AG09309 (cell line): ENCODE data around the gene OSBPL3.

Source experiments
- DNase-seq: peaks from one replicate; pipeline ENCODE4 v3.0.0-alpha.2; 2010; ENCODE audit warnings: low read depth
- H3K4me3 ChIP-seq: 2 replicates; pipeline ENCODE4 v1.5.1; 2011; ENCODE audit warnings: mild to moderate bottlenecking, low read depth, low read length, moderate library complexity; ENCODE audit not compliant: control insufficient read depth
- TF ChIP-seq, protein P1 (sequence below): IDR thresholded peaks from 2 replicates; pipeline ENCODE4 v1.5.1; 2011; ENCODE audit warnings: mild to moderate bottlenecking, low read depth, low read length, inconsistent platforms; ENCODE audit not compliant: insufficient read depth, control insufficient read depth; ENCODE audit errors: missing control alignments

Gene OSBPL3

GRCh38 chr7:24764972-24765744, 214.8 kb downstream of the OSBPL3 start:
- H3K4me3 ChIP-seq, result no peak overlapping the region
- TF ChIP-seq, protein P1, sequence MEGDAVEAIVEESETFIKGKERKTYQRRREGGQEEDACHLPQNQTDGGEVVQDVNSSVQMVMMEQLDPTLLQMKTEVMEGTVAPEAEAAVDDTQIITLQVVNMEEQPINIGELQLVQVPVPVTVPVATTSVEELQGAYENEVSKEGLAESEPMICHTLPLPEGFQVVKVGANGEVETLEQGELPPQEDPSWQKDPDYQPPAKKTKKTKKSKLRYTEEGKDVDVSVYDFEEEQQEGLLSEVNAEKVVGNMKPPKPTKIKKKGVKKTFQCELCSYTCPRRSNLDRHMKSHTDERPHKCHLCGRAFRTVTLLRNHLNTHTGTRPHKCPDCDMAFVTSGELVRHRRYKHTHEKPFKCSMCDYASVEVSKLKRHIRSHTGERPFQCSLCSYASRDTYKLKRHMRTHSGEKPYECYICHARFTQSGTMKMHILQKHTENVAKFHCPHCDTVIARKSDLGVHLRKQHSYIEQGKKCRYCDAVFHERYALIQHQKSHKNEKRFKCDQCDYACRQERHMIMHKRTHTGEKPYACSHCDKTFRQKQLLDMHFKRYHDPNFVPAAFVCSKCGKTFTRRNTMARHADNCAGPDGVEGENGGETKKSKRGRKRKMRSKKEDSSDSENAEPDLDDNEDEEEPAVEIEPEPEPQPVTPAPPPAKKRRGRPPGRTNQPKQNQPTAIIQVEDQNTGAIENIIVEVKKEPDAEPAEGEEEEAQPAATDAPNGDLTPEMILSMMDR, result no peak
- DNase-seq, result no peak

DNA sequence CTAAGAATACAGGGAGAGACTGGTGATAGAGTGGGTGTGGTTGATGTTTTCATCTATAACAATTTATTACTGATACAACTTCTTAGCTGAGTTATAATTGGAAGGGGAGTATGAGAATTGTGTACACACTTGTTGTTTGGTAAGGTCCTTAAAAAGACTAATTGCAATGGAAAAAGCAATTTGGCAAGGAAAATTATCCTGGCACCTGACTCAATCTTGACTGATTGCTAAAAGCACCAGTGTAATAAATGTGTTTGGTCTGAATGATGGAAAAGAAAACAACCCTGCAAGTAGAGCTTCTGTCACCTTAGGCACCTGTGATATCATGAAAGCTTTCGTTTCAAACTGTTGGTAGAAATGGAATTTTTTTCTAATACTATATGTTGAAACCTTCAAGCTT, 216.0 kb downstream of the OSBPL3 start:
- no peak for DNase-seq
- TF ChIP-seq, protein P1, result no peak
- H3K4me3 ChIP-seq, result no peak overlapping the region

GRCh38 chr7:24763303-24763901, 216.6 kb downstream of the OSBPL3 start:
- no peak for DNase-seq
- H3K4me3 ChIP-seq, result no peak overlapping the region
- TF ChIP-seq, protein P1, result no peak

DNA sequence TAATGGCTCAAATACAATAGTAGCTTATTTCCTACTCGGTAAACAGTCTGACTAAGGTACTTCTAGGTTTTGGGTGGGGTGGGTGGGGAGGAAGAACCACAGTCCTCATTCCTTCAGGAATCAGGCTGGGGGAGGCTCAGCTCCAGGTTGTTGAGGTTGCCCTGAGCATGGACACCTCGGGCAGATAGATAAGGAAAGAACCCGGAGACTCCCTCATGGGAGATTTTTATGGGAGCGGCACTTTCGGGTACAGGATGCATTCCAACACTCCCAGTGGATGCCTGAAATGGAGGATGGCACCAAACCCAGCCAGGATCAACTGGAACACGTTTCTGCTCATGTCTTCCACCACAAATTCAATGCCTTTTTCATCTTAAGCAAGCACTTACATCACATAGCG, 217.2 kb downstream of the OSBPL3 start:
- TF ChIP-seq, protein P1, result no peak
- no peak overlapping the region for H3K4me3 ChIP-seq
- no peak for DNase-seq

GRCh38 chr7:24760968-24761367, 219.0 kb downstream of the OSBPL3 start:
- no peak for DNase-seq
- H3K4me3 ChIP-seq, result no peak overlapping the region
- TF ChIP-seq, protein P1, result no peak

DNA sequence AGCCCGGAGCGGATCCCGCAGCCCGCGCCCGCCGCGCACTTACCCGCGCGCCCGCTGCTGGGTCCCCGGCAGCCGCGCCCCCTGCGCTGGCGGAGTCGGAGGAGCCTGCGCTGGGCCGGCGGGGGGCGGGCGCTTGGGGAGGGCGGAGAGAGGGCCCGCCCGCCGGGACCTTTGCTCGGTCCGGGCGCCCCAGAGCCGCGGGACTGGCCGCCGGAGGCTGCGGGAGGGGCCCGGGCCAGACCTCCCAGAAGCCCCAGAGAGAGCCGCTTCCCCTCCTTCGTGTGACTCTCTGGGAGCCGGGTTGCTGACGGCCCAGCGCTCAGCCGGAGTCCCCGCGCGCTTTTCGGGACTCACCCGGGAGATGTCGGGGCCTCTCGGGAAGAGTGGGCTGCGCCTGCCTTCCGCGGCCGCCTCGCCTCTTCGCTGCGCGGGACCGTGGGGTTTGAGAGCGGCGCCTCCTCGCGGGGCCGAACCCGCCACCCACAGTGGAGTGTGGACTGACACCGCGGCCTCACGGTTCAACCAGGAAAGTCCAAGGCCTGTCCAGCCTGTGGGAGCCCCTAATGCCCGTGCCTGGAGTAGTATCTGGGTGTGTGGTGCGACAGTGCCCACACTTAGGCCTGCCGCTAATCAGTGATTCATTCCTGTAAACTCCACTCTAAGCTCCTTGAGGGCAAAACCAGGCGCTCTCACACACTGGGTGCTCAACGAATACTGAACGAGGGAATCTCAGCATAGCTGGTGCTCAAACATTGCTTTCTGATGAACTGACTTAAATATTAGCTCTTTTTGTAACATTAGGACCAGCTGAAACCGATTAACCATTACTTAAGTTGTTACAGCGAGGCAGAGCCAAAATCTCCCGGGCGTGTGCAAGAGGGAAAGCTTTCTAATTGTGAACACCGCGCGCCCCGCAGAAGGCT, 222.4 kb downstream of the OSBPL3 start, which contains the start of gene GSDME:
TSS of gene GSDME (minus strand) at position 112 of the 923 bp plus-strand sequence. CDS start 7,690 bp downstream, outside the sequence.
- peak within 1 kb of the TSS; percentile 78 for H3K4me3 ChIP-seq
- TF ChIP-seq, protein P1, result no peak
- DNase-seq, result no peak
